ENCODE data around the gene ANKRD63.

DNA sequence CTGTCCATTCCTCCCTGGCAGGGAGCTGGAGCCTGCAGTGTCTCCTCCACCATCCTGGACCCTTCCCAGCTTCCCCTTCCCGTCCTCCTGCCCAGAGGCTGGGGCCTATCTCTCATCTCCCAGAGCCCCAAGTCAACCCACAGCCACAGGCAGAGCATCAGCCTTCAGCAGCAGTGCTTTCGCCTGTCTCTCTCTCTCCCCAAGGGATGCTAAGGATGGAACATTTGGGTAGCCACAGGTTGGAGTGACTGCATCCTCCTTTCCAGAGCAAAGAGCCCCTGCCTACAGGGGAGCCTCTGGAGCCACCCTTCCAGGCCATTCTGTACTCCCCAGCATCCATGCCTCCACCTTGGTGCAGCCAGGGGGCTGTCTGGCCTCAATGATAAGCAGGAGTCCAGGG is 20.7 kb upstream of the ANKRD63 start:
- TF ChIP-seq CTCF (IDR thresholded peaks at IDR 0.05) (no peak), POLR2A (IDR thresholded peaks at IDR 0.05) (no peak)
